ENCODE data around the gene CRYBG2.
"Not testable (repeated sequence)": the region's sequence is repeated elsewhere in the genome, so short reads cannot be mapped to it uniquely, and the experiment has no call there.

Gene CRYBG2, protein sequence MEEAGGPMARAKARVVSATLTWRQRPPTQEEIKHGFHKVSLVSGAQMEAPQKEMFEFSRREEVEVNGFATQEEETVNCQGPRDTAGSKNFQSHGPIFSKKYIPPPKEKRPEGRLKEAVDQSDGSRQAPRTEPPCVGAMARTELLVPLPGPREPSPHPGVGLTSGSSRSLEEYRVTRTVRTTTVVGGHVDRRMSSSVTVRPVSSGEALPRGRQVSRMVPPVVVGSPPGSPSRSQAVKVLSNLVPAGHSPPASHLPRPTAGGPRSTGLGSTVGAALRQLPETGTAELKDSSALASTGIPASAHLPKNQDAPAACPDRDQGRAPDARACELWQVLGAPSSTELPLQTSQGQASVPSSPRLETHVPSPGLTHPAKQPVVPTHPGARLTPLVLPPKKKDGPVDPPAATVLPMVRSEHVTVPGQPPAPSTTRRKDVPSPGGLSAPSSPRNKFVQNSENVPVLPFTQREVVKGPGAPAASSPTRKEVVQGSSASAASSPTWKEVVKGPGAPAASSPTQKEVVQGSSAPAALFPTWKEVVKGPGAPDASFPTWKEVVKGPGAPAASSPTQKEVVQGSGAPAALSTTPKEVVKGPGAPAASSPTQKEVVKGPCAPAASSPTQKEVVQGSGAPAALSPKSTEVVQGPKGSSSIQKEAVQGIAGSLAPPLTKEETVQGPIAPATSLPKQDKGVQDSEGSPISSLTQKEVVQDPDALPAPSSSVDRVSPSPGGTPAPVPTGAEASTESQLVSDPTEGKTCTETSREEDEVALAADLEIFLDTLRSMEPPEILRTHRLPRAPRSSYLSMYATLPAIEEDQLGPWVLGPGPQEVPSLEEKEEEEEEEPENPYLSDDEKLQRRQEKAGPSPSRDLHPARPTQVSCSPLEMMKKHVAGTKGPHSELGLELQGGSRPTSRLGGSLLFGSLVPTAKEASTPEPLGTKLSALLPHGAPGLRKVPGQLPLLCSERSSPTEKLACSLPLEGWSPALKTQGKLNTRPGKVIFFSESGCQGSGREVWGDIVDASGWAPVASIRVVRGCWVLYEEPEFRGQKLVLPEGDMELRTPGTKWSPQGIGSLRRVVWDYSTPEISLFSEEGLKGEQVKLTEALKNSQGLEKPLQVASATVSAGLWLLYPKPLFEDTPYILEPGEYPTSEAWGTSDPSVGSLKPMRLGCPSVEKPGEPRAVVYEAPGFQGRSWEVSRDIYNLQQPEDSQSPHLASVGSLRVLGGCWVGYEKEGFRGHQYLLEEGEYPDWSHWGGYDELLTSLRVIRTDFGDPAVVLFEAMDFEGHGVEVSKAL (N-terminal part only)

DNA sequence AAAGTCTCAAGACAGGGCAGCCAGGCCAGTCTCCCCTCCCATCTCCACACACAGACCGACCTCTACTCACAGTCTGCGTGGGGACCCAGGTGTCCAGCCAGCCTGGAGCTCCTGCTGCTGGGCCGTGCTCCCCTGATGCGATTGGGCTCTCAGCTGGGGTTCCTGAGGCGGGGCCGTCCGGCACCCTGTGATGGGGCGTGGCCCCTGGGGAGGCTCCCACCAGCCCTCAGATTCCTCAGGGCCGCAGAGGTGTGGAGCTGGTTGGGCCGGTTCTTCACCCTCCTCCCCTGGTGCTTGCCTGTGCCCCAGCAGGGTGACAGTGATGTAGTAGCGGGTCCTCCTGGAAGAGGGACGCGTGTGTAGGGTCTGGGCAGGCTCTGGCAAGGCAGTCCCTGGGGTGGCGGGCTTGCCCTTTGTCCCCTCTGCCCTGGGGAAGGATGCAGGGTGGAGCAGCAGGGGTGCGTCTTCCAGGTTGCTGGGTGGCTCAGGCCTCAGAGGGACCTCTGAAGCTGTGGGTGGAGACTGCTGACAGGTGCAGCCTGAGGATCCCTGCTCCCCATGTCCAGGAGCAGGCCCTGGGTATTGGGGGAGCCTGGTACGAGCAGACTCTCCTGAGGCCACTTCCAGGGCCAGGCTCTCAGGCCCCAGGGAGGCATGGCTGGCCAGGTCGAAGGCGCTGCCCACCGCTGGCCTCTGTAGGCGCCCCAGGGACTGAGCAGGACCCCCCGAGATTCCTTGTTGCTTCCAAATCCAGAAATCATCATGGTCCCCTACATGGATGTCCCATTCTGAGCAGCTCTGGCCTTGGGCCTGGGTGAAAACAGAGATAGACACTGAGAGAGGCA, at the start of gene CRYBG2:
CRYBG2 (minus strand) TSS at position 155 of the 845 bp plus-strand sequence. CDS start 7,473 bp downstream, outside the sequence.
- DNase-seq = no peak

DNA sequence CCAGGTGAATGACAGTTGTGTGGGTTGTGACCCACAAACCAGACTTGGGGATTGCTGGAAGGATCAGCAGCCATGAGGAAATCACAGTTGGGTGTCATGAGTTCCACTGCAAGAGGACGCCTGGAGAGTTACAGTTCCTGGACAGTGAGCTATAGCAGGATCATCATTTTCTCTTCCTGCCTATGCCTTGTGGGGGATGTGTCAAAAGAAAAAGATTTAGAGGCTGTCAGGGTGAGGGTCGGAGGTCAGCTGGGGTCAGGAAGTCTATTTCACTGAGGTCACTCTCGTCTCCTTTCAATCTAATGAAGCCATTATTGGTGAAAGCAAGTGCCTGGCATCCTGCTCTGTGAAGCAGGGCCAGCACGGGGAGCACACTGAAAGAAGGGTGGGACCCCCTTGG, 49.7 kb upstream of the CRYBG2 start:
- no peak for DNase-seq

DNA sequence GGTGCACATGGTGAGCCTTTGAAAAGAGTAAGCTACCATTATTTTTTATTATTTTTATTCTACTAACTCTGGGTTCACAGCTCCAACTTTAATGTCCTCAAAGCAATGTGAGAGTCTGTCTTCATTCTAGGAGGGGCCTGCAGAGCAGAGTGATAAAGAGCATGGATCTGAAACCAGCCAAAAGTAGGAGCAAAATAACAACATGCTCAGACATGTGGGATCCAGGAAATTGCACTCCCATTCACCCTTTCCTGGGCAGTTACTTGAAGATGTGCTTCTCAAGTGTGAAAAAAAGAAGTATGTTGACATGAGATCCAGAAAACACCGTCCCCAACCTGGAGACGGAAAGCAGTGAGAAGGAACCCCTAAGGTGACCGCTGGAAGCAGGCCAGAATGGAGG, 48.0 kb upstream of the CRYBG2 start:
- DNase-seq = no peak

DNA sequence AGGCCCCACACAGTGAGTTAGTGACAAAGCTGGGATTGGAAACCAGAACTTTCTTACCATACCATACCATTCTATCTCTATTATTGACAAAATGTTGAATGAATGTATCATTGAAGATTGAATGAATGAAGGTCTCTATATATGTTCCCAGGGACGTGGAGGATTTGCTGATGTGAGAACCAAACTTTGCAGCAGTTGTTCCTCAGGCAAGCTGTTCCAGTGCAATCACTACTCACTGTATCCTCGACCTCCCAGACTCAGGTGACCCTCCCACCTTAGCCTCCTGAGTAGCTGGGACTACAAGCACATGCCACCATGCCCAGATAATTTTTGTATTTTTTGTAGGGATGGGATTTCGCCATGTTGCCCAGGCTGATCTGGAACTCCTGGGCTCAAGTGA, 45.1 kb upstream of the CRYBG2 start:
- DNase-seq = no peak

DNA sequence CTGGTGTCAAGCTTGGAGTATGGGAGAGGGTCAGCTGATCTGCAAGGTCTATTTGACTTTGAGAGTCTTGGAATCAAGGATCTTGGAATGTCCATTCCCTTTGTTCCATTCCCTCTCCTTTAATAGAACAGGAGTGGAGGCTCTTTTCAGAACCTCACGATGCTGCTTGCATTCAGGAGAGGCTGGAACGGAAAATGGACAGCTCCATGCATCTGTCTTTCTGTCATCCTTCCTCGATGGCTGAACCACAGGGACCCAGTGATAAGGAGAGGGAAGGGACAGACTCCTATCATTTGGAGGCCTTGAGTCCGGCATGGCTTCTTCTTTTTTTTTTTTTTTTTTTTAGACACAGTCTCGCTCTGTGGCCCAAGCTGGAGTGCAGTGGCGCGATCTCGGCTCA, 41.8 kb upstream of the CRYBG2 start:
- DNase-seq = no peak

DNA sequence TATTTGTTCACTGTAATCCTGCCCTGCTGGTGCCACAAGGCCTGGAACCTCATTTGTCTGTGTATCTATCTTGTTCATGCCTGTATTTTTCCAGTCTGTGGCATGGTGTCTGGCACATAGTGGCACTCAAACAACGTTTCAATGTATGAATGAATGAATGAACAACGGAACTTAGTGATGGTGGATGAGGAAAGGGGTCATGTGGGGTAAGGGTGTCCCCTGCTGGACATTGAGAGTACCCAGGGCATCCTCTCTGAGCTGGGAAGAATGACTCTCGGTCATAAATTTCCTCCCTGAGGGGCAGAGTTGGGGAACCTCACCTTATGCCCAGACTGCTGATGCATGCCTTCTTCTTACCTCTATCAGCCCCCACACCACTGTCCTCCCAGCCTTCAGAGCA, 37.5 kb upstream of the CRYBG2 start:
- no peak for DNase-seq

DNA sequence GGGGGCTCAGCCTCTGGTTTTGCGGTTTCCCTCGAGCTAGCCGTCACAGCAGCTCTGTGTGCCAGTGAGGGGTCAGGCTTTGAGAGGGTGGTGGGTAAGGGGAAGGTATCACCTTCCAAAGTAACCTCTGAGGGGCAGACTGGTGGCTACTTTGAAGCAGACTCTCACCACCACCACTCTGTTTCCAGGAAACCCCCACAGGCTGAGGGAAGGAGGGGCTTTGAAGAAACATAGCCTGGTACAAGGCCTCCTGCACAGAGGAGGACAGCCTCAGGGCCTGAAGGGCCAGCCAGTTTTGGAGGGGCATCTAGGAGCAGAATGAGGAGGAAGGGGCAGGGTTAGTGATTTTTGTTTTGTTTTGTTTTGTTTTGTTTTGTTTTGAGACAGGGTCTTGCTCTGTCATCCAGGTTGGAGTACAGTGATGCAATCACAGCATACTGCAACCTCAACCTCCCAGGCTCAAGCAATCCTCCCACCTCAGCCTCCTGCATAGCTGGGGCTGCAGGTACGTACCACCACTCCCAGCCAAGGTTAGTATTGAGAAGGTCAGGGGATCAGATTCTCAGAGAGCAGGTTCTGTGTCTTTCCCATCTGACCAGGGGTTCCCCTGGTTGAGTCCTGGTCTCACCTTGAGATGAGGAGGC, 35.8 kb upstream of the CRYBG2 start:
- no peak for DNase-seq

DNA sequence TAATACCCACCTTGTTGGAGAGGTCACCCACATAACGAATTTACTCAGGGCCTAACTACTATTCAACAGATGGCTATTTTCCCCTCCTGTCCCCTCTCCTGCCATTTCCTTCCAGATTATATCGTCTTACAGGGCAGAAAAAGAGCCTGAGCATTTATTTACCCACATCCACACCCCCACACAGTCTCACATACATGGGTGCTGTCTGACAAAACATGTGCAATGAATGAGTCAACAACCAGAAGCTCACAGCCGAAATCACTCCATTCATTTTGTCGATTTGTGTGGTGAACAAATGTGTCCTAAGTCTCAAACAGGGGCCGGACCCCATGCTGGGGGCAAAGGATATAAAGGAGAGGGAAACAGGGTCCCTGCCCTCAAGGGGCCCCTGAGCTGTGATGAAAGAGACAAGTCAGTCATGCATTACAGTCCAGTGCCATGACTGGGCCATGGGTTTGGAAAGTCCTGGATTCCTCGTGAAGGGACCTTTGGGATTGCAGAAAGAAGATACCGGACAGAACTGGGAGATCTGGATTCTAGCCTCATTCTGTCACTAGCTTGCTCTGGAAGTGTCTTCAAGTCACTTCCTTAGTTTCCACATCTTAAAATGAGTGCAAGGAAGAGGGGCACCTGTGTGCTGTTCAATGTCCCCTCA, 35.0 kb upstream of the CRYBG2 start:
- DNase-seq = no peak

DNA sequence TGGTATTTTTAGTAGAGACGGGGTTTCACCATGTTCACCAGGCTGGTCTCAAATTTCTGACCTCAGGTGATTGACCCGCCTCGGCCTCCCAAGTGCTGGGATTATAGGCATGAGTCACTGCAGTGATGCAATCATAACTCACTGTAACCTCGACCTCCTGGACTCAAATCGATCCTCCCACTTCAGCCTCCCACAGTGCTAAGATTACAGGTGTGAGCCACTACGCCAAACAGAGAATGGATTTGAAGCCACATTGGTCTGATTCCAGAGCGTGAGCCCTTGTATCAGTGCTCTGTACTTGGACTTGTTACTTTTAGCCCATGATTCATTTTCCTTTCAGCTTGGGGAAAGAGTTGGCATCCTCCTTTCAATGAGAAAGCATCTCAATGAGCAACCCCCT, 33.5 kb upstream of the CRYBG2 start:
- no peak for DNase-seq

DNA sequence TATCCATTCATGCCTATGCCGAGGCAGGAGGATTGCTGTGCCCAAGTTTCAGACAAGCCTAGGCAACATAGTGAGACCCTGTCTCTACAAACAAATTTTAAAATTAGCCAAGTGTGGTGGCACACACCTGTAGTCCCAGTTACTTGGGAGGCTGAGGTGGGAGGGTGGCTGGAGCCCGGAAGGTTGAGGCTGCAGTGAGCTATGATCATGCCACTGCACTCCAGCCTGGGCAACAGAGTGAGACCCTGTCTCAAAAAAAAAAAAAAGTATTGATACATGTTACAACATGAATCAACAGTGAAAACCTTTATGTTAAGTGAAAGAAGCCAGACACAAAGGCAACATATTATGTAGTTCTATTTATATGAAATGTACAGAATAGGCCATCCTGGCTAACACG, 31.1 kb upstream of the CRYBG2 start:
- DNase-seq = not testable (repeated sequence)

DNA sequence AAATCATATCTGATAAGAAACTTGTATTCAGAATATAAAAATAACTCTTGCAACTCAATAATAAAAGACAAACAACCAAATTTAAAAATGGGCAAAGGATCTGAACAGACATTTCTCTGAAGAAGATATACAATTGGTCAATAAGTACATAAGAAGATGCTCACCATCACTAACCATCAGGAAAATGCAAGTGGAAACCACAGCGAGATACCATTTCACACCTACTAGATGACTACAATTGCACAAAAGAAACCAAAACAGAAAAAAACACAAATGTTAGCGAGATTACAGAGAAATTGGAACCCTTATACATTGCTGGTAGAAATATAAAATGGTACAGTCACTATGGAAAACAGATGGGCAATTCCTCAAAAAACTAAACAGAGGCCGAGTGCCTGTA, 30.1 kb upstream of the CRYBG2 start:
- DNase-seq = no peak

DNA sequence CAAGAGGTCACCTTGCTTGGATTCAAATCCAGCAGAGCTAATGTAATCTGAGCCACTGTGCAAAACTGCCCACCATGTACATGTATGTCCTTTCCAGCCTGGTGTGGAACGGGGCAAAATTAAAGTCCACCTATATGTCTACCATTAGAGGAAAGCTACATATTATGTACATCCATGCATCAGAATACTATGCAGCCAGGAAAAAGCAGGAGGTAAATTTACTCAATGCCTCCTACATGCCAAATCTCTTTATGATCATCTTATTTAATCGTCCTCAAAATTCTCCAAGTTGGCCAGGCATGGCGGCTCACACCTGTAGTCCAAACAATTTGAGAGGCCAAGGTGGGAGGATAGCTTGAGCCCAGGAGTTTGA, 24.9 kb upstream of the CRYBG2 start:
- no peak for DNase-seq

DNA sequence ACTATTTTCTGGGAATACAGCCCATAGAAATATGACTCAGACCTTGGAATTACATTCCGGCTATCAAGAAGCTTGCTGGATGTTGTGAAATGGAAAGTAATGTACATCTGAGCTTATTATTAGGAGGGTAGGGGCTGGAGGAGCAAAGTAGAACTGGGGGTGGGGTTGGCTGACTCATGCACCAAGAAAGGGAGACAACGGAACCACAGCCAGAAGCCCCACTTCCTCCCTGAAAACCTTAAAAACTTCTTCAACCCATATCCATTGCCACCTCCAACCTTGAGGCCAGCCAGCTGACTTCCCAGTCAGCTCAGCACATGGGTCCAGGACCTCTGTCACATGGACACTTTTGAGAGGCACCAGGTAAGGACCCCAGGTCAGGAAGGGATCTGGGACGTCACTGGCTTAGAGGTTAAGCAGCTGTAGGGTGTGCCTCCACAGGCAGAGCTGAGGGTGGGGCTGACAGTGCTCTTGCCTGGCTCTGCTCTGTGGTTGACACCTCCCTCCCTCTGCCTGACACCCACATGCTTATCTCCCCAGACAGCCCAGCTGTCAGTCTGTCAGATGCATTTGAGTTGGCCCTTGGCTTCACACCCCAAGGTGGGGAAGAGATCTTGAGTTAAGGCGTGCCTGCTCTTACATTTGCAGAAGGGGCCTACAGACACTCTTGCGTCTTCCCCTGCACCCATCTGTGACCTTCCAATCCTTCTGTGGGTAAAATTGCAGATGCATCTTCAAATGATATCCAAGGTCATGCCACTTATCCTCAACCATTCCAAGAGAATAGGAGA, 24.4 kb upstream of the CRYBG2 start:
- DNase-seq = no peak

DNA sequence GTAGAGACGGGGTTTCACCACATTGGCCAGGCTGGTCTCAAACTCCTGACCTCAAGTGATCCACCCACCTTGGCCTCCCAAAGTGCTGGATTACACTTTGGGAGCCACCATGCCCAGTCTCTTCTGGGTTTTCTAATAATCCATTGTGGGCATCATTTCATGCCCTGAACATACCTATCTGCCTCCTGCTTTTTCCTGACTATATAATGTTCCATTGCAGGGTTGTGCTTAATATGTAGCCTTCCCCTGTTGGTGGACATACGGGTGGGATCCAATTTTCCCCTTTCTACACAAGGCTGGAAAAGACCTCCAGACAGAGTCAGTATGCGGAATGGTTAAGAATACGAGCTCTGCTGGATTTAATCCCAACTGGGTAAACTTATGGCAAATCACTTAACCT, 22.1 kb upstream of the CRYBG2 start:
- DNase-seq = no peak

DNA sequence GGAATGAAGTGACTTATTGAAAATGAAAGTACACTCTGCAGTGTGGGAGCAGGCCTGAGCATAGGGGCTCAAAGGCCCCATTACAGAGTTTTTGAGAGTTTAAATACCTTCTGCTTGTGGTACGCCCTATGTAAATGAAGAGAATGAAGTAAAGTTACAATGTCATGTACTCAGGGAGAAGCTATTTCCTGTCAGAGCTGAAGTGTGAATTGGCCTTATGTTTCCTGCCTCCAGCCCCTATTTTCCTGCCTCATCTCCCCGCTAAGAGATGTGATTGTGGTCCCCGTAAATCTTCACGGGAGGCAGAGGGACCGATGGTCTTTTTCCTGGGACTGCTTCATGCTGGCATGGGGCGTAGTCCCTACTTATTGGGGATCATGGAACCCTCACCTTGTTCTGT, 21.2 kb upstream of the CRYBG2 start:
- no peak for DNase-seq

DNA sequence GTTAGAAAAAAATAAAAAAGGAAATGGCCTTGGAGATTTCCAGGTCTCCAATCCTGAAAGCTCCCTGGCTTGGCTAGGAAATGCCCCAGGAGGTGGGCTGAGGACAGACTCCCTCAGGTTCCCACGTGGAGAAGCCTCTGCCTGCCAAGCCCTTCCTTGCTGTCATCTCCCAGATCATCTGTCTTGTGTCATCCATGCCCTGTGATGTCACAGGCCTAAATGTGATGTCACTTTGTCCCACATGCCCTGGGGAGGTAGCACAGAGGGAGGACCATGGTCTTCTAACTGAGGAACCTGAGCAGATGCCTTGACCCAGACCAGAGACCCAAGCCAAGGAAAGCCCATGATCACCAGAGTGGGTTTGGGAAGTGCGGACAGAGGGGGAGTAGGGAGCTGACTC, 20.4 kb upstream of the CRYBG2 start:
- DNase-seq = not testable (repeated sequence)

DNA sequence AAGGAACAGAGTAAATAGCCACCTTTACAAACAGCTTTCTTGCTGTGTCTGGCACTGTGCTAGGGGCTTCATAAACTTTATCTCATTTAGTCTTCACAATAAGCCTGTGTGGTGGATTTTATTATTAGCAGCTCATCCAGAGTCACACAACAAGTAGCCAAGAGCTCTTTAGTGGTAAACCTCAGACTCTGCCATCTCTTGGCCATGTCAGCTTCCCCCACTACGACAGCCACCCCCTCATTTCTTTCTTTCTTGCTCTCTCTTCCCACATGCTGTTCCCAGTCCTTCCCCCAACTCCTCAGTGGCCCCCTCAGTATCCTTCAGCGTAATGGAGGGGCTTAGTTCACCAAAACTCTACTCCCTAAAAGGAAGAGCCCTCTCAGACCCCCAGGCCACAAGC, 19.9 kb upstream of the CRYBG2 start:
- no peak for DNase-seq

DNA sequence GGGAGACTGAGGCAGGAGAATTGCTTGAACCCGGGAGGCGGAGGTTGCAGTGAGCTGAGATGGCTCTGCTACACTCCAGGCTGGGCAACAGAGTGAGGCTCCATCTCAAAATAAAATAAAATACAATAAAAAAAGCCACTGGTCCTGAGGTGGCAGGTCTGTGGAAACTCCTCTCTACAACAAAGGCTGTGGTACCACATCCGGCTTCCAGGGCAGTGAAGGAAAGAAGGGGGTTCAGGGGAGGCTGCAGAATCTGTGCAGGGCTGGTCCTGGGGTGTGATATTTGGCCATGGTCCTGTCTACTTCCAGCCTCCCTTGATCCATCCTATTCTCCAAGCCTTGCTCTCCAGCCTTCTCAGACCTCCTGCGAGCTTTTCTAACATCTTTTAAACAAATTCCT, 19.4 kb upstream of the CRYBG2 start:
- DNase-seq = no peak

DNA sequence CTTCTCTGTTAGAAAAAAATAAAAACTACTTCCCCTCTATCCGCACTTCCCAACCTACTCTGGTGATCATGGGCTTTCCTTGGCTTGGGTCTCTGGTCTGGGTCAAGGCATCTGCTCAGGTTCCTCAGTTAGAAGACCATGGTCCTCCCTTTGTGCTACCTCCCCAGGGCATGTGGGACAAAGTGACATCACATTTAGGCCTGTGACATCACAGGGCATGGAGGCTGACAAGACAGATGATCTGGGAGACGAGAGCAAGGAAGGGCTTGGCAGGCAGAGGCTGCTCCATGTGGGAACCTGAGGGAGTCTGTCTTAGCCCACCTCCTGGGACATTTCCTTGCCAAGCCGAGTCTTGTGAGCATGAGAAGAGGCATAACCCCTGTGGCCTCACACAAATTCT, 18.7 kb upstream of the CRYBG2 start, which contains the start of gene ZNF683:
ZNF683 (minus strand) TSS at position 140 of the 400 bp plus-strand sequence. CDS start 4,179 bp downstream, outside the sequence.
- not testable (repeated sequence) for DNase-seq

DNA sequence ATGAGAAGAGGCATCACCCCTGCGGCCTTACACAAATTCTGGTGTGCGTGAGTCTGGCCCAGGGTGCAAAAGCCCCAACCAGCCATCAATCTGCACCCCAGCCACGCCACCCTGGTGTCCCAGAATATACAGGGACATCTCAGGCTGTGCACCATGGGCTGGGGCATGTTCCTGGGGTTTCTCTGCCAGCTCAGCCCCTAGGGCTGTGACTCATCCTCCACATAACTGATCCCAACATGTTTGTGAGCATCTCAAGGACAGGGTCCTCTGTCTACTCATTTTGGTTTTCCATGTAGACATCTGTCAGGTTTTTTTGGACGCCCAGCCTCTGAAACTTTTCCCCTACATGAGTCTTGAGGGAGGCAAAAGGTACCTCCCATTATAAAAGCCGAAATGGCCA, 18.1 kb upstream of the CRYBG2 start:
- DNase-seq = no peak
